Activated CD8-positive, alpha-beta memory T cell treated with anti-CD3 and anti-CD28 coated beads, Interleukin-2, amount 10 ng/mL, durations not matched to agents 7 days and 5 days (primary cell): ENCODE data around the gene C3orf52. TPM values are rescaled to one million over a fixed set of nuclear protein-coding genes. Genes with fewer than 3 reads are reported as not detected.

ENCODE experiments used
- ATAC-seq: fragments of 150-1000 bp; cut with Tn5 transposase; one replicate; pipeline ENCODE4 v1.10.0; 2021; ENCODE audit warnings: moderate library complexity
- CTCF ChIA-PET: fragments of 350-600 bp; sonication (Branson Sonifier 250); formaldehyde crosslinking; loops from one replicate; lab custom pipeline; 2021; ENCODE audit warnings: antibody characterized with exemption; lab: Charles Lee
- DNase-seq: peaks from one replicate; pipeline ENCODE4 v3.0.0-alpha.2; 2020
- H3K27ac Mint-ChIP-seq: one replicate; pipeline ENCODE4 v1.8.0; 2021; ENCODE audit warnings: mild to moderate bottlenecking, mixed read lengths
- H3K27me3 Mint-ChIP-seq: one replicate; pipeline ENCODE4 v1.8.0; 2021; ENCODE audit warnings: mixed read lengths
- H3K36me3 Mint-ChIP-seq: one replicate; pipeline ENCODE4 v1.8.0; 2021; ENCODE audit warnings: mild to moderate bottlenecking, mixed read lengths
- H3K4me1 Mint-ChIP-seq: one replicate; pipeline ENCODE4 v1.8.0; 2021; ENCODE audit warnings: mixed read lengths
- H3K4me3 Mint-ChIP-seq: one replicate; pipeline ENCODE4 v1.8.0; 2021; ENCODE audit warnings: mild to moderate bottlenecking, moderate library complexity, mixed read lengths
- H3K9me3 Mint-ChIP-seq: one replicate; pipeline ENCODE4 v1.8.0; 2022; ENCODE audit warnings: low read depth, mixed read lengths
- total RNA-seq, 2 experiments: library from RNA; stranded (reverse); gene quantifications; one replicate each; pipeline ENCODE4 v1.2.3, GENCODE V29; 2021

The C3orf52 gene
- total RNA-seq, 2 experiments from 2014 or later: 2.4 to 2.6 TPM

DNA sequence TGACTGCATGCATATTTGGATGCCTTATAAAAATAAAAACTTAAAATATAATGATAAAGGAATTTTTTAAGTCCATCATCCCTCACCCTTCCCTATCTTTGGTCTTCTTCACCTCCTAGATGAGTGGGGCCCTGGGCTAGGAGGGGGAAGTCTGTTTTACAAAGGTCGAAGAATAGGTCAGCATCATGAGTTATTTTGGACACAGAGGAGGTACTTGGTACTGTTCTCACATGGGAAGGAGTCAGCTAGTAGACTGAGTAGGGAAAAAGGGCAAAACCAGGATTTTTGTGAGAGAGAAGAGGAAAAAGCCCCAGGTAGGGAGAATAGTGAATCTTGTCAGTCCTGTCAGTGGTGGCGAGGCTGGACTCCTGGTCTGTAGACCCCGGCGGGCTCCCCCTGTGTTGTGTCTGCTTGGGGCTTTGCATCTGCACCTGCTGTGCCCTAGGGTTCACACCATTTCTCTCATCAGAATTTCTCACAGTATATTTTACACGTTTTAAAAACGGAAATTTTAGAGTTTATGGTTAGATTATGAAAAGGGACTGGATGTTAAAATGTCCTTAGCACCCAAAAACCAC, 29.7 kb downstream of the C3orf52 start:
- H3K4me1 Mint-ChIP-seq: peaks cover 43% of the 10 kb centered on the region
- DNase-seq: no peak
- no peaks in the 10 kb centered on the region for H3K9me3 Mint-ChIP-seq
- H3K4me3 Mint-ChIP-seq: no peak overlapping the region
- ATAC-seq: no peak
- H3K27ac Mint-ChIP-seq: no peak overlapping the region
- H3K27me3 Mint-ChIP-seq: no peaks in the 10 kb centered on the region
- CTCF ChIA-PET: interaction anchor here (0.9 kb wide), 1 partner anchor 20 kb away, joined by 3 read pairs; no protein-coding TSS in a partner anchor
- peaks cover 19% of the 10 kb centered on the region for H3K36me3 Mint-ChIP-seq

DNA sequence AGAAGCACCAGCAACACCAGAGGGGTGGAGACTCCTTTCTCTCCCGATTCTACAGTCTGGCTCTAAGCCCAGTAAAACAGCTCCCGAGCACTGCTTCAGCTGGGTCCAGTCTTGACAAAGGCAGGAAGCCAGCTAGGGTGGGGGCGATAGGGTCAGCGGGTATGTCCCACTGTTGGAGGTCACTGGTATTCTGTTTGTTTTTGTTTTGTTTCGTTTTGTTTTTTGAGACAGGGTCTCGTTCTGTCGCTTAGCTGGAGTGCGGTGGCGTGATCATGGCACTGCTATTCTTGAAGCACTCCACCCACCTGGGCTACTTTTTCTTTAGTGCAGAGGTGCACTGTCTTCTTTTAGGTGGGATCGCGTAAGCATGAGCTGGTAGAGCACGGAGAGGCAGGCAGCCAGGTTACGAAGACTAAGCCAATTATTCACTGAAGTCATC, 30.6 kb downstream of the C3orf52 start:
- Mint-ChIP-seq H3K9me3 (no peaks in the 10 kb centered on the region), H3K4me3 (no peak overlapping the region), H3K36me3 (peaks cover 19% of the 10 kb centered on the region), H3K4me1 (peaks cover 45% of the 10 kb centered on the region), H3K27ac (no peak overlapping the region), H3K27me3 (no peaks in the 10 kb centered on the region)
- ATAC-seq (no peak), DNase-seq (no peak)
- CTCF ChIA-PET: interaction anchor here (1.5 kb wide), 1 partner anchor 414 kb away, joined by 3 read pairs; no protein-coding TSS in a partner anchor

DNA sequence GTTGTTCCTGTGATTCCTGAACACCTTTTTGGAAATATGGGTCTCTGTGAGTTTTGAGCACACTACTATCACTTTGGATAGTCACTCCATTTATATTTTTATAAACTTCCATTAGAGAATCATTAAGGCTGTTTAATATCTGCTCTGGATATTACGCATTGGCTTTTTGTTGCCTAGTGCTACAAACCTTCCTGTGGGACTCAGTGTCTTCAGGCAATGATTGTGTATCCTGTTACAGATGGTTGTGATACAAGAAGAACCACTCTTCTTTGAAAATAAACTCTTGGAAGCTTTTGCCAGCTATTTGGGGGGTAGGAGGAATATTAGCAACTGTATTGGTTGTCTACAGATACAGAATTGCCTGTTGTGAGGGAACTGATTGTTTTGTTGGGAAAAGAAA, 31.2 kb downstream of the C3orf52 start:
- Mint-ChIP-seq H3K27ac (no peak overlapping the region), H3K27me3 (no peaks in the 10 kb centered on the region), H3K9me3 (no peaks in the 10 kb centered on the region), H3K36me3 (peaks cover 21% of the 10 kb centered on the region), H3K4me1 (peaks cover 41% of the 10 kb centered on the region), H3K4me3 (no peak overlapping the region)
- CTCF ChIA-PET: interaction anchor here (1.5 to 2.5 kb wide), 2 partner anchors 22 to 414 kb away, joined by 3 to 7 read pairs; no protein-coding TSS in a partner anchor
- DNase-seq (no peak), ATAC-seq (no peak)

DNA sequence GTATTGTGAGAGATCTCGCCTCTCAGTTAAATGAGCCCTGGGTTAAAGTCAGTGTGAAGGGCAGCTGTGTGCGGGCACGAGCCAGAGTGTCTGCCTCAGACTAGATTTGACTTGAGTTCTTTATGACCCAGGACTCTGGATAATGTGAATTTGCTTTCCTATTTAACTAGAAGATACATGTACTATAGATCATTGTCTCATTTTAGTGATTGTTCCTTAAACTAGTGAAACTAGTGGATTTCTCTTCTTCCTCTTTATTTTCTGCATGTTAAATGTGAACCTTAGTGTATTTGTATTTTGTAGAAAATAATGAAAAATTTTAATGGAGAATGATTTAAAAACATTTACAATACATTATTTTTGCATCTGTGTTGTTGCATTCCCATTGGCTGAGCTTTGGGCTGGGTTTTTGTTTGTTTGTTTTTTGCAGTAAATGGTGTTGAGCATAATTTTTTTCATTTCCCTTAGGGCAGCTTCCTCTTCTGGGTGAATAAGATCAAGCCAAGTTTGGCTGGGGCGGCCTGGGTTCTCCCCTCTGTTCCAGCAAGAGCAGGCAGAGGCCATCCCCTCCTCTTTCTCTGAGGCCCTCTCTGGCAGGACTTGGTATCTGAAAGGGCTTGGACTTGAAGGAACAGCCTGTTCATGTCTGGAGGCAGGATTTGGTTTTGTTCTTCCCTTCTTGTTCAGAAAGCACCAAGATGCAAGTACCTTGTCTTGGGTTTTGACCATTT, 31.8 kb downstream of the C3orf52 start:
- H3K4me1 Mint-ChIP-seq: peaks cover 38% of the 10 kb centered on the region
- H3K27ac Mint-ChIP-seq: no peak overlapping the region
- no peak for DNase-seq
- ATAC-seq: no peak
- peaks cover 26% of the 10 kb centered on the region for H3K36me3 Mint-ChIP-seq
- H3K9me3 Mint-ChIP-seq: no peaks in the 10 kb centered on the region
- no peak overlapping the region for H3K4me3 Mint-ChIP-seq
- no peaks in the 10 kb centered on the region for H3K27me3 Mint-ChIP-seq
- CTCF ChIA-PET: interaction anchor here (1.5 to 2.5 kb wide), 2 partner anchors 21 to 413 kb away, joined by 3 to 7 read pairs; no protein-coding TSS in a partner anchor

DNA sequence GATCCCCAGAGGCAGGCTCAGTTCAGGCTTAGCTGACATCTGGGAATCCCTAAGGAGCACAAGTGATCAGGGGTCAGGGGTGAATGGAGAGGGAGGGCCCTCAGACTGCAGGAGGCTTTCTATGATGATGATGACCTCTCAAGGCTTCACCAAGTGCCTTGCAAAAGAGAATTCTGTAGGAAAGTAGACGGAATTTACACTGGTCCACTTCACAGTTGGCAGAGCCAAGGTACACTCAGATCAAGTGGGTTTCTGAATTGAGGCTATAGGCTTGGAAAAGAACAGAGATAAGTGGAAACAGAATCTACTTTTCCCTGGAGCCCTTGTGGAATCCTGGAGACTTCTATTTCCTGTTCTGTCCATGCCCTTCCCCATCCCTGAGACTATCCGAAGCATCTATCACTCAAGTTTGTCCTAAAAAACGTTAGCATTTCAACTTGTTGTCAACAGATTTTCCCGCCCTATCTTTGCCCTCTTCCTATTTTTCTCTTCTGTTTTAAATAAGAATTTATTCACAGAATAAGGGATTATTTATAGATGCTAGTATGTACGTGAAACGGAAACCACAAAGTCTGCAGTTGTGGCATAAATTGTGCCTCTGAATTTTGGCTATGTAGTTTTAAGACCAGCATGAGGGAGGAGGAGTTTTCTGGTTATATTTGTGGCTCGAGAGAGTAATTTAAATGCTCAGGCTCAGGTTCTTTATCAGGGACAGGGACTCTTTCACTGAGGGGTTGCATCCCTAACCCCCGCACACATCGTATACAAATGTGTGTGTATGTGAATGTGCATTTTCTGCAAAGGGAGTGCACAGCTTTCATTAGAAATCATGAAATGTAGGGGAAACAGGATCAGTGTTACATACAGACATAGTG, 34.0 kb downstream of the C3orf52 start:
- ATAC-seq (peak; percentile 58), DNase-seq (no peak)
- CTCF ChIA-PET: interaction anchor here (1.3 to 2.5 kb wide), 2 partner anchors 7 to 19 kb away, joined by 4 to 7 read pairs; no protein-coding TSS in a partner anchor
- H3K27ac Mint-ChIP-seq: peak overlapping the region; percentile 76
- H3K4me3 Mint-ChIP-seq: no peak overlapping the region
- H3K36me3 Mint-ChIP-seq: peaks cover 37% of the 10 kb centered on the region
- H3K4me1 Mint-ChIP-seq: peaks cover 28% of the 10 kb centered on the region
- no peaks in the 10 kb centered on the region for H3K9me3 Mint-ChIP-seq
- no peaks in the 10 kb centered on the region for H3K27me3 Mint-ChIP-seq

DNA sequence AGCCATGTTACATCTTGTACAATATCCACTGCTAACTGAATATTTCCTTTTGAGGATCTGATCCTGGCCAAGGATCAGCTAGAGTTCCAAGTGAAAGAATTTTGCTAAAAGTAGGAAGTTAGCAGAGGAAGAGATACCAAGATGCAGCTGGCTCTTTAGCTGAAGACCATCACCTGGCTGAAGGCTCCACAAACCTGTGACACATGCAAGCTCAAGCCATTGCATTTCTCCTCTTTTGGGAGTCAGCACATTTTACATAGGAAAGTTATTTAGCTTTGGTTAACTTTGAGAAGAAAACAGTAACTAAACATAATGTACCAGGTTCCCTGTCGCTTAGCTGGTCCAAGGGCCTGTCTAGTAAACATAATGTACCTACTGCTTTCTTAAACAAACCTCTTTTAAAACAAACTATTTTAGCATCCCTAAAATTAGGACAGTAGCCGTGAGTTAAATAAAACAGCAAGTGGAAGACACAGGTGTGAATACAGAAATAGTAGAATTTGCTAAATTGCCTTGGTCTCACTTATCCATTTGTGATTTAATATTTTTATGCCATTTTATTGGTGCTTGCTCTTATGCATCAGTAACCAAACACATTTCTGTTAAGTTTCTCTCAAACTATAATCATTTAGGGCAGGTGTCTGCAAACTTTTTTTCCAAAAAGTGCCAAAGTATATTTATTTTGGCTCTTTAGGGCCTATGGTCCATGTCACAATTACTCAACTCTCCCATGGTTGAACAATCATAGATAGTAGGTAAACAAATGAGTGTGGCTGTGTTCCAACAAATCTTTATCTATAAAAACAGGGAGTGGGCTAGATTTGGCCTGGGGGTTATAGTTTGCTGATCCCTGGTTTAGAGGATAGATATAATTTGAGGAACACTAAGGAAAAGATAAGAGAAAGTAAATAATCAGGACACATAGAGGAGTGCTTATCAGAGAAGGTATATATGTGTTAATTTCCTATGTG, 35.7 kb downstream of the C3orf52 start:
- CTCF ChIA-PET: interaction anchor here (1.0 to 1.6 kb wide), 2 partner anchors 11 to 15 kb away, joined by 4 to 8 read pairs; no protein-coding TSS in a partner anchor

DNA sequence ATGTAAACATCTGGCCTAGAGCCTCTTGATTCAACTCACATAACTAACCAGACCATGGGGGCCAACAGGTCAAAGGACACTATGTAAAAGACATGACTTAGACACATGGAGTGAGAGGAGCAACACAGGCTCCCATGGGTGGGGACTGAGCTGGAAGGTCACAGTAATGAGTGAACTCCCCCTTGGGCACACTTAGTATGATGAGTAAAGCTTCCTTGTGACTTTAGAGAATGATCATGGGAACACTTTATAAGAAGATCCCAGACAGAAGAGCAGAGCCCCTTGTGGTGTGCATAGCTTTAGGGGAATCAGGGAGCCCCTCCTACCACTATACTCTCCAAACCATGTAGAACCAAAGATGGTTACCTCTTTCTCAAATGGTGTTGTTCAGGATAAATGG, 36.7 kb downstream of the C3orf52 start:
- no peak for ATAC-seq
- Mint-ChIP-seq H3K4me3 (no peak overlapping the region), H3K27ac (no peak overlapping the region), H3K9me3 (no peaks in the 10 kb centered on the region), H3K4me1 (peaks cover 49% of the 10 kb centered on the region), H3K36me3 (peaks cover 43% of the 10 kb centered on the region), H3K27me3 (no peaks in the 10 kb centered on the region)
- DNase-seq: no peak
- CTCF ChIA-PET: interaction anchor here (1.4 kb wide), 1 partner anchor 181 kb away, joined by 3 read pairs; no protein-coding TSS in a partner anchor

More for the DNA sequence above, 35.7 kb downstream of the C3orf52 start:
- Mint-ChIP-seq H3K4me3 (no peak overlapping the region), H3K9me3 (no peaks in the 10 kb centered on the region), H3K36me3 (peaks cover 43% of the 10 kb centered on the region), H3K4me1 (peaks cover 39% of the 10 kb centered on the region), H3K27me3 (no peaks in the 10 kb centered on the region), H3K27ac (no peak overlapping the region)
- DNase-seq (no peak), ATAC-seq (no peak)

DNA sequence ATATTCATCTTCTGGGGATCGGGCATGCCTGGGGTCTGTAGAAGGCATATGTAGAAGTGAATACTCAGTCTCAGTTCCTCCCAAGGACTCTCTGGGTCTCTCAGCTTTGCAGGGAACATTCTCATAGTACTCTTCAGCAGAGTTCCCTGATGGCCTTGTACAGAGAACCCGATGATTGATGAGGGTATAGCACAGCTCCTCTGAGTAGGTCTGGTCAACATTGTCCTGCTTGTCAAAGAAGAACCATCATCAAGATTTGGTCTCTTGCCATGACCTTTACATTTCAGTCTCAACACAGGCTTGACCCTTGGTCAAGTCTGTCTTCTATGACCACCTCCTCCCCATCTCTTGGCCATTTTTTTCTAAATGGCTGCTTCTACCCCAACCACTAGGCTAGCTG, 37.4 kb downstream of the C3orf52 start:
- CTCF ChIA-PET: interaction anchor here (1.4 to 2.6 kb wide), 2 partner anchors 12 to 180 kb away, joined by 3 to 9 read pairs; no protein-coding TSS in a partner anchor
- H3K4me1 Mint-ChIP-seq: peaks cover 54% of the 10 kb centered on the region
- H3K27me3 Mint-ChIP-seq: no peaks in the 10 kb centered on the region

DNA sequence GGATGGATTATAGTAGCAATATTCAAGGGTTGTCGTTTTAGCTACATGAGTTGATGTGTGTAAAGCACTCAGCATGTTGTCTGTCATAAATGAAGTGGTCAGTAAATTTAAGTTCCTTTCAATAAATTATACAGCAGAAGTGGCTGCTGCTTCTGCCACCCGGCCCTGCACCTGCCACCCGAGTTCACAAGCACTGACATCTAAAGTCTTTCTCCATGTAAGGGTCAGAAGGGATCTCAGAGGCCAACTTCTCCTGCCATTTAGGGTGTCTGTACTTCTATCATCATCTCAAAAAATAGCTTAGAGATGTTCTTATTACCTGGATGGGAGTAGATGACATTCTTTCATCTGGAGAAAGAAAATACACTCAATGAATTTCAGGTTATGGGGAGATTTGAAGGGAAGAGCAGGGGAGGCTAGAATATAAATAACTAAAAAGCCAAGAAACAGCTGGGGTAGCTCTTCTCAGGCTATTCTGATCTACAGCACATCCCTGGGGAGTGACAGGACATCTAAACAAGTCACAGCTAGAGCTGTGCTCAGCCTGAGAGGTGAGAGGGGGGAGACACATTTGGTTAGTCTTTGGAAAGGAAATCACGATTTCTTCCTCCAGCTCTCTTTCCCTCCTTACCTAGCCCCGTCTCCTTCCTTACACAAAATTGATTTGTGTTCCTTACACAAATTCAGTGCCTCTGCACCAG, 38.9 kb downstream of the C3orf52 start:
- CTCF ChIA-PET: interaction anchor here (1.3 to 2.6 kb wide), 2 partner anchors 14 kb away, joined by 4 to 9 read pairs; no protein-coding TSS in a partner anchor
- H3K4me1 Mint-ChIP-seq: peaks cover 54% of the 10 kb centered on the region
- no peak for ATAC-seq
- DNase-seq: no peak
- H3K27me3 Mint-ChIP-seq: no peaks in the 10 kb centered on the region
- no peaks in the 10 kb centered on the region for H3K9me3 Mint-ChIP-seq
- H3K27ac Mint-ChIP-seq: no peak overlapping the region
- H3K4me3 Mint-ChIP-seq: no peak overlapping the region
- peaks cover 36% of the 10 kb centered on the region for H3K36me3 Mint-ChIP-seq

More for the DNA sequence above, 37.4 kb downstream of the C3orf52 start:
- H3K36me3 Mint-ChIP-seq: peaks cover 42% of the 10 kb centered on the region
- H3K4me3 Mint-ChIP-seq: no peak overlapping the region
- no peak overlapping the region for H3K27ac Mint-ChIP-seq
- no peaks in the 10 kb centered on the region for H3K9me3 Mint-ChIP-seq
- no peak for DNase-seq
- ATAC-seq: no peak

DNA sequence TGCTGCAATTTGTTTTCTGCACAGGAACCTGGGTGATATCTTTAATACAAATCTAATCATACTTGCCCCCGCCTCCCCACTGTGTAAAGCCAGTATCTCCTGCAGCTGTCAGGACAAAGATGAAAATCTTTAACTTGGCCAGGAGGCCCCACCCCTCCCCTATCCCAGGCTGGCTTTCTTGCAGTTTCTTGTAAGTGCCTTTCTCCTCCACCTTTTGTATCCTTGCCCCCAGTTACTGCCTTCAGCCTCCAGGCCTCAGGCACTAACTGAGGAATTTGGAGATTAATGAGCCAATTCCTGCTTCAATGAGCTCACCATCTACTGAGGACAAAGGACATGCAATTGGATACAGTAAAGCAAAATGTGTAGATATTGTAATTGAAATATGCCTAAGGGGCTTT, 40.3 kb downstream of the C3orf52 start:
- Mint-ChIP-seq H3K4me3 (peak overlapping the region; percentile 56), H3K9me3 (no peaks in the 10 kb centered on the region), H3K27ac (peak overlapping the region; percentile 71), H3K27me3 (no peaks in the 10 kb centered on the region), H3K36me3 (peaks cover 37% of the 10 kb centered on the region), H3K4me1 (peaks cover 55% of the 10 kb centered on the region)
- DNase-seq (no peak), ATAC-seq (no peak)
- CTCF ChIA-PET: interaction anchor here (3.5 kb wide), 1 partner anchor 10 kb away, joined by 11 read pairs; no protein-coding TSS in a partner anchor
